Upper lobe of right lung (tissue), 1 donor: ENCODE measurements around the gene ANKRD6. TPM values are rescaled to one million over a fixed set of nuclear protein-coding genes. Genes with fewer than 3 reads are reported as not detected.

Experiments used
- ATAC-seq: fragments of 200-7000 bp; cut with Tn5 transposase; one replicate; pipeline ENCODE4 v1.9.1; 2020; ENCODE audit warnings: mild to moderate bottlenecking, moderate library complexity
- DNase-seq: peaks from one replicate; pipeline ENCODE4 v3.0.0-alpha.2; 2020
- H3K27ac ChIP-seq: fragments of 200-600 bp; one replicate; pipeline ENCODE4 v1.8.0; 2022
- H3K27me3 ChIP-seq: fragments of 200-600 bp; one replicate; pipeline ENCODE4 v1.8.0; 2022; ENCODE audit warnings: mild to moderate bottlenecking
- H3K36me3 ChIP-seq: fragments of 200-600 bp; one replicate; pipeline ENCODE4 v1.8.0; 2022
- H3K4me1 ChIP-seq: fragments of 200-600 bp; one replicate; pipeline ENCODE4 v1.8.0; 2022
- H3K4me3 ChIP-seq: fragments of 200-600 bp; one replicate; pipeline ENCODE4 v1.8.0; 2022; ENCODE audit warnings: mild to moderate bottlenecking
- H3K9me3 ChIP-seq: fragments of 200-600 bp; one replicate; pipeline ENCODE4 v1.8.0; 2022
- intact Hi-C: fragments of 100-400 bp; cut with DNase I; formaldehyde crosslinking; loops from one replicate; pipeline ENCODE4 v1.11.0; 2022
- total RNA-seq: library from RNA; stranded (reverse); fragmentation: NEBNext Ultra II Directional; extraction: Animal tissue kit (Norgen Biotek cat#: 25700); gene quantifications from one replicate; pipeline ENCODE4 v1.2.1, GENCODE V29; 2021
- TF ChIP-seq, protein P1 (sequence below): fragments of 200-600 bp; IDR thresholded peaks from one replicate; pipeline ENCODE4 v1.8.0; 2022; ENCODE audit warnings: antibody characterized with exemption
- donor health status: DM: no; HTN: yes; CAD: no; lungs with severe emphysema.

The ANKRD6 gene
- total RNA-seq, 1 donor from 2014 or later, result 20.2 TPM

DNA sequence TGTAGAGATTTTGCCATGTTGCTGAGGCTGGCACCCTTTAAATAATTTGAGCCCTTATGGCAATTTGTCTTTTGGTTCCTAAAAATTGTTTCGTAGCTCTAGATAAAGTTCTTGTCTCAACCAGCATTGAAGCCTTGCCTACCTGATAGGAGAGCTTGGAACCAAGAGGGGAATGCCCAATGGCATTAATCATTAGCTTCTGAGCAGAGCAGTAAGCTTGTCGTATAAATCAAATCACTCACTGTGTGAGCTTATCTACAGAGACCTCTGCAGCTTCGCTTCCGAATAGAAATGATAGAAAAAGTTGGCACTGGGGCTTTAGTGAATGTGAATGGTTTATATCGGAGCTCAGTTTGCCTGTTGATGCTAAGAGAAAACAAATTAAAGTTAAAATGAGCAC, 10.7 kb downstream of the ANKRD6 start:
- Histone ChIP-seq H3K9me3 (no peaks in the 10 kb centered on the region), H3K27me3 (no peaks in the 10 kb centered on the region), H3K4me3 (no peak overlapping the region), H3K27ac (no peak overlapping the region), H3K36me3 (no peaks in the 10 kb centered on the region), H3K4me1 (no peaks in the 10 kb centered on the region)
- DNase-seq, result no peak
- TF ChIP-seq, protein P1, sequence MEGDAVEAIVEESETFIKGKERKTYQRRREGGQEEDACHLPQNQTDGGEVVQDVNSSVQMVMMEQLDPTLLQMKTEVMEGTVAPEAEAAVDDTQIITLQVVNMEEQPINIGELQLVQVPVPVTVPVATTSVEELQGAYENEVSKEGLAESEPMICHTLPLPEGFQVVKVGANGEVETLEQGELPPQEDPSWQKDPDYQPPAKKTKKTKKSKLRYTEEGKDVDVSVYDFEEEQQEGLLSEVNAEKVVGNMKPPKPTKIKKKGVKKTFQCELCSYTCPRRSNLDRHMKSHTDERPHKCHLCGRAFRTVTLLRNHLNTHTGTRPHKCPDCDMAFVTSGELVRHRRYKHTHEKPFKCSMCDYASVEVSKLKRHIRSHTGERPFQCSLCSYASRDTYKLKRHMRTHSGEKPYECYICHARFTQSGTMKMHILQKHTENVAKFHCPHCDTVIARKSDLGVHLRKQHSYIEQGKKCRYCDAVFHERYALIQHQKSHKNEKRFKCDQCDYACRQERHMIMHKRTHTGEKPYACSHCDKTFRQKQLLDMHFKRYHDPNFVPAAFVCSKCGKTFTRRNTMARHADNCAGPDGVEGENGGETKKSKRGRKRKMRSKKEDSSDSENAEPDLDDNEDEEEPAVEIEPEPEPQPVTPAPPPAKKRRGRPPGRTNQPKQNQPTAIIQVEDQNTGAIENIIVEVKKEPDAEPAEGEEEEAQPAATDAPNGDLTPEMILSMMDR, result no peak
- intact Hi-C loops, result no loop called here
- ATAC-seq, result no peak

DNA sequence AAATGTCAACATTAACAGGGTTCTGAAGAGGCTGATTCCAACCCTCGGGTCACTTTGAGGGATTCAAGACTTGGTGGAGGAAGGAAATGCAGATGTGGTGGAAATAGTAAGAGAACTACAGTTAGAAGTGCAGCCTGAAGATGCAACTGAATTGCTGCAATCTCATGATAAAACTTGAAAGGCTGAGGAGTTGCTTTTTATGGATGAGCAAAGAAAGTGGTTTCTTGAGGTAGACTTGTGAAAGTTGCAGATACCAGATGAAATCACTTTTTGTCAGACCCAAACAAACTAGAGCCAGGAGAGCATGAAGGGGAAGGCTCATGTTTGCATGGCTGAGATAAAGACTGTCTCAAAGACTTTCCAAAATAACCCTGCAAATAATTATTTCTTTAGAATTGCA, 16.2 kb downstream of the ANKRD6 start:
- TF ChIP-seq, protein P1, result no peak
- Histone ChIP-seq H3K36me3 (no peaks in the 10 kb centered on the region), H3K4me1 (no peaks in the 10 kb centered on the region), H3K27ac (no peak overlapping the region), H3K9me3 (no peaks in the 10 kb centered on the region), H3K27me3 (no peaks in the 10 kb centered on the region), H3K4me3 (no peak overlapping the region)
- intact Hi-C loops, result no loop called here
- DNase-seq (no peak), ATAC-seq (no peak)

DNA sequence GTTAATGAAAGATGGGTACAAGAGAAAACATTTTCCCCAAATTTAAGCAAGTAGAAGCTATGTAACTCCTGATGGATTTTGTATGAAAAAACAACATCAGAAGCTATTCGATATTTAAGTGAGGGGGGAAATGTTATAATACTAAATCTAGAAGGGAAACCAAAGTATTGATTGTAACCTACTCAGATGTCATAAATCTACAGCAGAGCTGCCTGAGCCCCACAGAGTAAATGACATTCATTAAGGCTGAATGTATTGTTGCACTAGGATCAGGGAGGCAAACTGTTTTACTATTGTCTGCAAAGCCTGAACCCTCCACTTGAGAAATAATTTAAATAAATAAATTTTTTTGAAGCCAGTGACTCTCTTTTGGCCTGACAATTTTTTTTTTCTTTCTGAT, 19.3 kb downstream of the ANKRD6 start:
- Histone ChIP-seq H3K27ac (no peak overlapping the region), H3K4me1 (no peaks in the 10 kb centered on the region), H3K4me3 (no peak overlapping the region), H3K36me3 (no peaks in the 10 kb centered on the region), H3K9me3 (no peaks in the 10 kb centered on the region), H3K27me3 (no peaks in the 10 kb centered on the region)
- intact Hi-C loops, result no loop called here
- TF ChIP-seq, protein P1, result no peak
- ATAC-seq (no peak), DNase-seq (no peak)

DNA sequence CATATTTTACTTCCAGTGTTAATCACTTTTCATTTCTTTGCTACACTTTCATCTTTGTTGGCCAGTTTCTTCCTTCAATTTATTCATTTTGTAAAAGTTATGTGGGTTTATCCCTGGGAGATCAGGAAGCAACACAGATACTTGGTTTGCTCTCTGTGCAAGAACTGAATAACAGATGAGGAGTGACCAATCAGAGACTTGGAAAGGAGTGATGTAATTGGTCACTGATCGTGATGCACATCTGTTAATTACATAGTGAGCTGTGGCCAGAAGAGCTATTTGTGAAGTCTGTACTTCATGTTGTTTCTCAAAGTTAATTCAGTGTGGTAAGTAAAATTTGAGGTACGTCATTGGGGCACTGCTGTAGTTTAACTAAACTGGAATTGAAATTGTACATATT, 21.3 kb downstream of the ANKRD6 start:
- H3K9me3 ChIP-seq, result no peaks in the 10 kb centered on the region
- no peaks in the 10 kb centered on the region for H3K27me3 ChIP-seq
- no peaks in the 10 kb centered on the region for H3K4me1 ChIP-seq
- intact Hi-C loops, result no loop called here
- no peak overlapping the region for H3K27ac ChIP-seq
- H3K36me3 ChIP-seq, result no peaks in the 10 kb centered on the region
- ATAC-seq (no peak), DNase-seq (no peak)
- no peak overlapping the region for H3K4me3 ChIP-seq
- TF ChIP-seq, protein P1, result no peak

DNA sequence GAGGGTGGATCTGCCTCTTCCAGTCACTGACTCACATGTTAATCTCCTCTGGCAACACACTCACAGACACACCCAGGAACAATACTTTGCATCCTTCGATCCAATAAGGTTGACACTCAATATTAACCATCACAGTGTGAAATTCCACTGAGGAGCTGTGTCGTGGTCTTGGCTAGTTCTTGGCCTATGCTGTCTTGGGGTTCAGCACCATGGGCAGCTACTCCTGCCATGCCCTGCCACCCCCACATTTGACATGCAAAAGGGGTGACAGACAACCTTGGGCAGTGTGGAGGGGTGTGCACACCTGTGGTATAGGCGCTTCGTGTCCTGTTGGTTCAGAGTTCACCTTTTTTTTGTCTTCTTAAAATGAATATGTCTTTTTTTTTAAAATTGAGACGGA, 25.8 kb downstream of the ANKRD6 start:
- Histone ChIP-seq H3K9me3 (no peaks in the 10 kb centered on the region), H3K4me3 (no peak overlapping the region), H3K4me1 (no peaks in the 10 kb centered on the region), H3K27ac (no peak overlapping the region), H3K36me3 (no peaks in the 10 kb centered on the region), H3K27me3 (no peaks in the 10 kb centered on the region)
- DNase-seq (no peak), ATAC-seq (peak; percentile 37)
- TF ChIP-seq, protein P1, result no peak
- intact Hi-C loops, result no loop called here

DNA sequence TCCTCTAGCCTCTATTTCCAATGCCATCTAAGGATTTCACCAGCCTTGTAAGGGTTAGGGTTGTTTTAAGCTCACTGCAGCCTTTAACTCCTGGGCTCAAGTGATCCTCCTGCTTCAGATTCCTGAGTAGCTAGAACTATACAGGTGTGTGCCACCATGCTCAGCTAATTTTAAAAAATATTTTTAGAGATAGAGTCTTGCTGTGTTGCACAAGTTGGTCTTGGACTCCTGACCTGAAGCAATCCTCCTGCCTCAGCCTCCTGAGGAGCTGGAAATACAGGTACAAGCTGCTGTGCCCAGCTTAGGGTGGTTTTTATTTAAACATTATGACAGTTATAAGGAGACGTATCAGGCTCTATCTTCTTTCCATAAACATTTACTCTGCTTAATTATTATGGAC, 26.5 kb downstream of the ANKRD6 start:
- H3K36me3 ChIP-seq, result no peaks in the 10 kb centered on the region
- no peaks in the 10 kb centered on the region for H3K27me3 ChIP-seq
- DNase-seq (no peak), ATAC-seq (no peak)
- H3K27ac ChIP-seq, result no peak overlapping the region
- H3K9me3 ChIP-seq, result no peaks in the 10 kb centered on the region
- intact Hi-C loops, result no loop called here
- H3K4me3 ChIP-seq, result no peak overlapping the region
- H3K4me1 ChIP-seq, result no peaks in the 10 kb centered on the region
- TF ChIP-seq, protein P1, result no peak
